Measurements from ENCODE around the gene EMP3. TPM values are rescaled to one million over a fixed set of nuclear protein-coding genes. Genes with fewer than 3 reads are reported as not detected.

The EMP3 gene
- total RNA-seq, 4 donors from 2014 or later, result 3.8 to 15.3 (median 9.4) TPM

DNA sequence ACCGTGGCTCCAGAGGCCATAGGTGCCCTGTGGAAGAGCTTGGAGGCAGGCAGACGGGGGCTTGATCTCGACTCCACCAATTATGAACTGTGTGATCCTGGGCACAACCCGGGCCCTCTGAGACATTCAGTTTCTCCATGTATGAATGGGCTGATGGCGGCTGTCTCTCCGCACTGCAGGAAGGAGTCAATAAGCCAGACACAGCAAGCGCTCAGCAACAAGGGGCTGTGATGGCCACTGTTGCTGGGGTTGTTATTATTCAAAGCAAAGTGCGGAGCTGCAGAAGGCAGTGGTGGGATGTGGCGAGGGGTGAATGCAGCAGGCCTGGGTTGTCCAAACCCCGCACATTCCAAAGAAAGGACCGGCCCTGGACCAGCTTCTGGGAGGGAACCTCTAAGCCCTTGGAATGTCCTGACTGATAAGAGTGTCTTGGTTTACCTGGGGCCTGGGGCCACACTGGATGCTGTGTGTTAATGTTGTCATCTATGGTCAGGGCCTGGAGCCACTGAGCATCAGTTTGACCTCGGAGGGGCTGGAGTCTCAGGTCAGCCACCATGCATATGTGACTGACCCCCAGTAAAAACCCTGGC lies 30.1 kb downstream of the EMP3 start:
- no peaks in the 10 kb centered on the region for H3K9me3 ChIP-seq
- DNase-seq (no peak), ATAC-seq (no peak)
- intact Hi-C loops (cut with DNase I; ENCODE audit: low total_unique reads), result no loop called here
- in situ Hi-C loops (cut with MboI; ENCODE audit: low sequenced_read_pairs in 4 of 4), result no loop called here
- H3K27me3 ChIP-seq, result no peaks in the 10 kb centered on the region
- H3K4me3 ChIP-seq, result no peak overlapping the region
- H3K27ac ChIP-seq, result no peak overlapping the region
- H3K4me1 ChIP-seq, result no peaks in the 10 kb centered on the region
- peaks cover 0 to 10% of the 10 kb centered on the region in 2 donors for H3K36me3 ChIP-seq
- TF ChIP-seq POLR2A (IDR thresholded peaks at IDR 0.05), result no peak
- TF ChIP-seq, protein P1, sequence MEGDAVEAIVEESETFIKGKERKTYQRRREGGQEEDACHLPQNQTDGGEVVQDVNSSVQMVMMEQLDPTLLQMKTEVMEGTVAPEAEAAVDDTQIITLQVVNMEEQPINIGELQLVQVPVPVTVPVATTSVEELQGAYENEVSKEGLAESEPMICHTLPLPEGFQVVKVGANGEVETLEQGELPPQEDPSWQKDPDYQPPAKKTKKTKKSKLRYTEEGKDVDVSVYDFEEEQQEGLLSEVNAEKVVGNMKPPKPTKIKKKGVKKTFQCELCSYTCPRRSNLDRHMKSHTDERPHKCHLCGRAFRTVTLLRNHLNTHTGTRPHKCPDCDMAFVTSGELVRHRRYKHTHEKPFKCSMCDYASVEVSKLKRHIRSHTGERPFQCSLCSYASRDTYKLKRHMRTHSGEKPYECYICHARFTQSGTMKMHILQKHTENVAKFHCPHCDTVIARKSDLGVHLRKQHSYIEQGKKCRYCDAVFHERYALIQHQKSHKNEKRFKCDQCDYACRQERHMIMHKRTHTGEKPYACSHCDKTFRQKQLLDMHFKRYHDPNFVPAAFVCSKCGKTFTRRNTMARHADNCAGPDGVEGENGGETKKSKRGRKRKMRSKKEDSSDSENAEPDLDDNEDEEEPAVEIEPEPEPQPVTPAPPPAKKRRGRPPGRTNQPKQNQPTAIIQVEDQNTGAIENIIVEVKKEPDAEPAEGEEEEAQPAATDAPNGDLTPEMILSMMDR (IDR thresholded peaks at IDR 0.05 in 4 of 5, conservative IDR thresholded peaks at IDR 0.05 in 1 of 5), result no peak

DNA sequence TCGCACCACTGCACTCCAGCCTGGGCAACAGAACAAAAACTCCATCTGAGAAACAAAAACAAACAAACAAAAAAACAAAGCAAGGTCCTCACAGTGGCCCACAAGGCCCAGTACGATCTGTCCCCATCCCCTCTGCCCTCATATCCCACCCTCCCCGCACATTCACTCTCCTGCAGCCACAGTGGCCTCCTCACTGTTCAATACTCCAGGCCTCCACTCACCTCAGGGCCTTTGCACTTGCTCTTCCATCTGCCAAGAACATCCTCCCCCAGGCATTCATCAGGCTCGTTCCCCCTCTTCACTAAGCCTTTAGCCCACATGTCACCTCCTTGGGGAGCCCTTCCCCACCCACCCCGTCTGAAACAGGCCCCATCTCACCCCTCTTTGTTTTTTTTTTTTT lies 33.8 kb downstream of the EMP3 start:
- no peaks in the 10 kb centered on the region for H3K27me3 ChIP-seq
- in situ Hi-C loops (cut with MboI; ENCODE audit: low sequenced_read_pairs in 4 of 4), result no loop called here
- intact Hi-C loops (cut with DNase I; ENCODE audit: low total_unique reads), result no loop called here
- peaks cover 0 to 4% of the 10 kb centered on the region in 2 donors for H3K4me1 ChIP-seq
- H3K9me3 ChIP-seq, result no peaks in the 10 kb centered on the region
- H3K36me3 ChIP-seq, result peaks cover 0 to 10% of the 10 kb centered on the region in 2 donors
- ATAC-seq, result no peak
- TF ChIP-seq POLR2A (IDR thresholded peaks at IDR 0.05), result no peak
- TF ChIP-seq, protein P1 (IDR thresholded peaks at IDR 0.05 in 4 of 5, conservative IDR thresholded peaks at IDR 0.05 in 1 of 5), result no peak
- no peak for DNase-seq
- H3K27ac ChIP-seq, result no peak overlapping the region
- H3K4me3 ChIP-seq, result no peak overlapping the region

DNA sequence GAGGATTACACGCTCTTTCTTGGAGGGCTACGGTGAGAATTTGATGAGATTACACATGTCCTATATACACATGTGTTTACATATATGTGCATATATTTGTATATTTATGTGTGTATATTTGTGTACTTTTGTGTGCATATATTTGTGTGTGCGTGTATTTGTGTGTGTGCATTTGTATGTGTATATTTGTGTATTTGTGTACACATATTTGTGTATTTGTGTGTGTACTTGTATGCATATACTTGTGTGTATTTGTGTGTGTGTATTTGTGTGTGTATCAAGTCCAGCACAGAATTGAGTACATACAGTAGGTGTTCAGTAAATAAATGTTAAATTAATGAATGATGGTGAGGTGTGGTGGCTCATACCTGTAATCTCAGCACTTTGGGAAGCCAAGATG lies 36.6 kb downstream of the EMP3 start:
- ATAC-seq (no peak), DNase-seq (no peak)
- Histone ChIP-seq H3K27me3 (no peaks in the 10 kb centered on the region), H3K27ac (no peak overlapping the region), H3K9me3 (no peaks in the 10 kb centered on the region), H3K4me3 (no peak overlapping the region), H3K4me1 (peaks cover 4 to 10% of the 10 kb centered on the region in 2 donors), H3K36me3 (peaks cover 0 to 5% of the 10 kb centered on the region in 2 donors)
- in situ Hi-C loops (cut with MboI; ENCODE audit: low sequenced_read_pairs in 4 of 4), result no loop called here
- TF ChIP-seq, protein P1 (IDR thresholded peaks at IDR 0.05 in 4 of 5, conservative IDR thresholded peaks at IDR 0.05 in 1 of 5), result no peak
- TF ChIP-seq POLR2A (IDR thresholded peaks at IDR 0.05), result no peak
- intact Hi-C loops (cut with DNase I; ENCODE audit: low total_unique reads), result loop anchor here (2.0 to 5.0 kb wide), 2 partner anchors 105 to 107 kb away; partner anchors contain the start of genes CARD8 and CYTH2

DNA sequence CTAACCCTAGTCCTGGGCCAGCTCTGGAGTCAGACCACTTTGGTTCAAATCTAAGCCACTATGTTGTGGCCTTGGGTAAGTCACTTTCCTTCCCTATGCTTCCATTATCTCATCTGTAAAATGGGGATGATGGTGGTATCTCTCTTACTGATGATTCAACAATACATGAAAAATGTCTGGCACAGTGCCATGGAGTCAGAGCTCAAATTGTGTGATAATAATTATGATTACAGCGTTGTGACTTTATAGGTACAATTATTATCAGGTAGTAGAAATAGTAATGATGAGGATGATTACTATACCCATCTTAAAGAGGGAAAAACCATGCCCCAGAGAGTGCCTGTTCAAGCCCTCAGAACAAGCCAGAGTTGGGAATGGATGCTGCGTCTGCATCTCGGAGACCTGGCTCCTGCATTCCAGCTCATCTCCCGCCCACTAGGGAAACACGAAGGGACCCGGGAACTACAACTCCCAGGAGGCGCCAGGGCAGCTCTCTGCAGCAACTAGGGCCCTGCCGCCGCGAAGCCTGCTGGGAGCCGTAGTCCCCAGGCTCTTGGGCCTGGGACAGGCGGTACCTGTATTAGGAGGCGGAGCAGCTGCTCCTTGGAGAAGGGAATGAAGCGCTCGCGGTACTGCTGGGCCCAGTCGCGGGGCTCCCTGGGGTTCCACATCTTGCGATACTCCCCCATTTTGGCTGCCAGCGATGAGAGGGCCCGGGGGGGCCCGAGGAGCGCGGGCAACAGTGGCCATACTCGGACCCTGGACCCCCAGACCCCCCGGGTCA lies 37.6 kb downstream of the EMP3 start:
- H3K36me3 ChIP-seq, result peaks cover 0 to 5% of the 10 kb centered on the region in 2 donors
- H3K27me3 ChIP-seq, result no peaks in the 10 kb centered on the region
- DNase-seq (peak; percentile 94 to 95), ATAC-seq (peak; percentile 78 to 80)
- TF ChIP-seq, protein P1 (IDR thresholded peaks at IDR 0.05 in 4 of 5, conservative IDR thresholded peaks at IDR 0.05 in 1 of 5), result peak in 2 of 5 experiments; percentile 20 to 29
- TF ChIP-seq POLR2A (IDR thresholded peaks at IDR 0.05), result peak; percentile 6 to 54
- peak overlapping the region; percentile 75 to 99 (median 84) for H3K4me3 ChIP-seq
- in situ Hi-C loops (cut with MboI; ENCODE audit: low sequenced_read_pairs in 4 of 4), result no loop called here
- peaks cover 4 to 10% of the 10 kb centered on the region in 2 donors for H3K4me1 ChIP-seq
- intact Hi-C loops (cut with DNase I; ENCODE audit: low total_unique reads), result loop anchor here (1.0 to 5.0 kb wide), 4 partner anchors 31 to 106 kb away; partner anchors contain the start of genes CARD8 and CYTH2
- peak overlapping the region; percentile 97 to 100 (median 99) for H3K27ac ChIP-seq
- no peaks in the 10 kb centered on the region for H3K9me3 ChIP-seq
